DND-41 (cell line): Measurements from ENCODE around the gene GRAMD2A.

Experiments
- EZH2 ChIP-seq: IDR thresholded peaks from 3 replicates; pipeline ENCODE4 v1.6.1; 2012; ENCODE audit warnings: borderline replicate concordance, low read depth, mild to moderate bottlenecking, moderate library complexity, low read length, inconsistent platforms; ENCODE audit not compliant: severe bottlenecking
- TF ChIP-seq, protein P1 (sequence below): IDR thresholded peaks from 2 replicates; pipeline ENCODE4 v1.5.1; 2012; ENCODE audit warnings: borderline replicate concordance, low read length, moderate library complexity, mild to moderate bottlenecking; ENCODE audit not compliant: poor library complexity, severe bottlenecking; ENCODE audit errors: extremely low read depth

DNA sequence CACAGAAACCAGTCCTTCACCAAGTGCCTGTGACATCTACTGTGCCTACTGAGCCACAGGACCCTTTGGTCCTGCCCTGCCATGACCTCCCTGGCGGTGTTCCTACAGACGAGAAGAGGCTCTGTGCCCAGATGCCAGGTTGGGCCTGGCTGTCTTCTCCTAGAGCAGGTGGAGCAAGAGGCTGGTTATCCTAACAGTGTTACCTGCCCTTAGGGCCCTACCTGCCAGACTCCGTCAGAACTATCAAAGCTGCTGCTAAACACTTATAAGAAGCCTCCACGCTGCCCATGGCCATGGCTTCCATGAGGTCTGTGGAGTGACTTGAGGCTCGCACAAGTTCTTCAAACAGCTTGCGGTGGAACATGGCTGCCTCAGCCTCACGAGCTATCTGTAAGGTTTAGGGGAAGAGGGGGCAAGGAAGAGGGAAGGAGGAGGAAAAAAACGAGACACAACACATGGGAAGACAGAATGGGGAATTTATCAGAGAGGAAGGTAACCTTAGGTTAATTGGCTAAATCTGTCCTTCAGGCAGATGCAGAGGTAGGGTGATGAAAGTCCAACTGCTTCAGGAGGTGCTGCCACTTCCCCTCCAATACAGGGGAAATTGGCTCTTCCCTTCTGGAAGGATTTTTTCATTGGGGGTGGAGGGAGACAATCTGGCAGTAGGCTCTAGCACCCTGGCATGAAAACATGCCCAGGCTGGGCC is 5.4 kb upstream of the GRAMD2A start:
- TF ChIP-seq, protein P1, sequence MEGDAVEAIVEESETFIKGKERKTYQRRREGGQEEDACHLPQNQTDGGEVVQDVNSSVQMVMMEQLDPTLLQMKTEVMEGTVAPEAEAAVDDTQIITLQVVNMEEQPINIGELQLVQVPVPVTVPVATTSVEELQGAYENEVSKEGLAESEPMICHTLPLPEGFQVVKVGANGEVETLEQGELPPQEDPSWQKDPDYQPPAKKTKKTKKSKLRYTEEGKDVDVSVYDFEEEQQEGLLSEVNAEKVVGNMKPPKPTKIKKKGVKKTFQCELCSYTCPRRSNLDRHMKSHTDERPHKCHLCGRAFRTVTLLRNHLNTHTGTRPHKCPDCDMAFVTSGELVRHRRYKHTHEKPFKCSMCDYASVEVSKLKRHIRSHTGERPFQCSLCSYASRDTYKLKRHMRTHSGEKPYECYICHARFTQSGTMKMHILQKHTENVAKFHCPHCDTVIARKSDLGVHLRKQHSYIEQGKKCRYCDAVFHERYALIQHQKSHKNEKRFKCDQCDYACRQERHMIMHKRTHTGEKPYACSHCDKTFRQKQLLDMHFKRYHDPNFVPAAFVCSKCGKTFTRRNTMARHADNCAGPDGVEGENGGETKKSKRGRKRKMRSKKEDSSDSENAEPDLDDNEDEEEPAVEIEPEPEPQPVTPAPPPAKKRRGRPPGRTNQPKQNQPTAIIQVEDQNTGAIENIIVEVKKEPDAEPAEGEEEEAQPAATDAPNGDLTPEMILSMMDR = no peak
- no peak for TF ChIP-seq EZH2
